ENCODE data around the gene TSPYL4. TPM values are rescaled to one million over a fixed set of nuclear protein-coding genes. Genes with fewer than 3 reads are reported as not detected.

TSPYL4 gene
- total RNA-seq, 2 donors from 2014 or later: 28.0 to 35.0 TPM

GRCh38 chr6:116278854-116279231, 25.0 kb upstream of the TSPYL4 start:
- intact Hi-C loops (cut with DNase I): loop anchor here (10.0 kb wide), 1 partner anchor 286 kb away; no protein-coding TSS in a partner anchor
- ATAC-seq: peak; percentile 51 to 66
- DNase-seq: peak; percentile 70

DNA sequence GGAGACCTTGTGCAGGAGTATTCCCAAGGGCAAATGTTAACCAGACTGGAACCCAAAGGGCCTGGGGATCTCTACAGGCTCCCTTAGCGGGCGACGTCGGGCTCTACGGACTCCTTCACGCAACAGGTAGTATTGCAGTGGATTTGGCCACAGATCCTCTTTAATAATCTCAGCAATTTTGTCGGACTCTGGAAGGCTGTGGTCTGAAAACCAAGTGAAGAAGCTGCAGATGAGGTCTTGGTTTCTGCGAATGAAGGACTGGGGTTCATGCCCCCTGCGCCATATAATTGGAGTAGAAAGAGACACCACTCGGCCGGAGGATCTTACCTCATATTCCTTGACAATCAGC, 24.6 kb upstream of the TSPYL4 start:
- intact Hi-C loops (cut with DNase I): loop anchor here (10.0 kb wide), 1 partner anchor 286 kb away; no protein-coding TSS in a partner anchor
- ATAC-seq: no peak
- DNase-seq: no peak

DNA sequence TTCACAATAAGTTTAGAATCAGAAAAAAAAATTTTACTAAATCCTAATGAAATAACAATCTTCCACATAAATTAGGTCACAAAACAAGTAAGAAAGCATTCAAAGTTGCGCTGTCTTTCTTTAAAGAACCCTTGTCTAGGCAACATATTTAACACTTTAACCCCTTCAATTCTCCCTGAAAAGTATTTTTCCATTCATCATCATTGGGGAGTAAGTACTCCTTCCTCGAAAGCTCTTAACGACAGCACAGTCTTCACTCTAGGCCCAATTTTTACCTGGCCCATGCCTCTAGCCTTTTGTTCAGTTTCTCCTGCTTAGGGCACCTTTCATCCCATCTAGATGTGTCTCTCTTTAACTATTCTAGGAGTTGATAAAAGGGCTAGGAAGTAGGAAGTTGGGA, 23.2 kb upstream of the TSPYL4 start:
- DNase-seq: no peak

GRCh38 chr6:116271149-116271708, 17.4 kb upstream of the TSPYL4 start:
- intact Hi-C loops (cut with DNase I): loop anchor here (10.0 kb wide), 1 partner anchor 294 kb away; no protein-coding TSS in a partner anchor
- ATAC-seq: no peak
- no peak for DNase-seq

More for the DNA sequence above, 23.2 kb upstream of the TSPYL4 start:
- ATAC-seq: no peak
- intact Hi-C loops (cut with DNase I): loop anchor here (10.0 kb wide), 1 partner anchor 288 kb away; no protein-coding TSS in a partner anchor

DNA sequence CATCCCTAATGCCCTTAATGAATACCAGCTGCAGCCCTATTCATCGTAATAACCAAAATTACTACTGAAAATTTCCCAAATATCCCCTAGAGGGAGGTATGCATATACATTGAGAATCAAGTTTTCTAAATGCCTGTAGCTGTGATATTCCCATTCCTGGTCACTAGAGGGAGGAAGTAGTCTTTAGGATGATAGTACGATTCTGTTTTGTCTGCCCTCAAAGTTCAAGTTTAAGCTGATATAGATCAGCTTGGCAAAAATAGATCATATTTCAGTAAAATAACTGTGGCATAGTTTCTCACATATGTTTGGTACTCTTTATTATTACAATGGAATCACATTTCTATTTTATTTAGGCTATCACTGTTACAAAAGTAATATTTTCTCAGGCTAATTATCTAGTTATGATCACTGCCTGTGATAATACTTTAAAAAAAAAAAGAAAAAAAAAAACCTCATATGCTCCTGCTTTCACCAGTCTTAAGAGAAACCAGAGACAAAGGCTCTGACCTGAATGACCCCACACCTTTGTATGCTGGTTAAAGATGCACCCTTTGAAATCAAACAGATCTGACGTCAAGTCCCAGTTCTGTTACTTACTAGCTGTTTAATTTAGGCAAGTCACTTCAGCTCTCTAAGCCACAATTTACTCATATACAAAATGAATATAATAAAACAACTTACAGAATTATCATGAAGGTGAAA, 14.9 kb upstream of the TSPYL4 start:
- peak; percentile 70 to 72 for ATAC-seq
- intact Hi-C loops (cut with DNase I): no loop called here
- DNase-seq: no peak

GRCh38 chr6:116267836-116268588, 14.1 kb upstream of the TSPYL4 start:
- no peak for DNase-seq
- ATAC-seq: no peak
- intact Hi-C loops (cut with DNase I): no loop called here

DNA sequence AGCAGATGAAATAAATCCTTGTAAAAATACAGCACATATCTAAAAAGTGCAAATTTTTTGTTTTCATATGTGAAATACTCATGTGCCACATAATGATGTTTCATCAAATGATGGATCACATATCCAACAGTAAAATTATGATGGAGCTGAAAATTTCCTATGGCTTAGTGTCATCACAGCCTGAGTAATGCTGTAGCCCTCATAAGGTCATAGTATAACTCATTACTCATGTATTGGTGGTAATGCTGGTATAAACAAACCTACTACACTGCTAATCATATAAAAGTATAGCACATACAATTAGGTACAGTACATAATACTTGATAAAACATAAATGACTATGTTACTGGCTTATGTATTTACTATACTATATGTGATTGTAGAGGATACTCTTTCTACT, 12.9 kb upstream of the TSPYL4 start:
- intact Hi-C loops (cut with DNase I): no loop called here
- DNase-seq: no peak
- ATAC-seq: no peak

DNA sequence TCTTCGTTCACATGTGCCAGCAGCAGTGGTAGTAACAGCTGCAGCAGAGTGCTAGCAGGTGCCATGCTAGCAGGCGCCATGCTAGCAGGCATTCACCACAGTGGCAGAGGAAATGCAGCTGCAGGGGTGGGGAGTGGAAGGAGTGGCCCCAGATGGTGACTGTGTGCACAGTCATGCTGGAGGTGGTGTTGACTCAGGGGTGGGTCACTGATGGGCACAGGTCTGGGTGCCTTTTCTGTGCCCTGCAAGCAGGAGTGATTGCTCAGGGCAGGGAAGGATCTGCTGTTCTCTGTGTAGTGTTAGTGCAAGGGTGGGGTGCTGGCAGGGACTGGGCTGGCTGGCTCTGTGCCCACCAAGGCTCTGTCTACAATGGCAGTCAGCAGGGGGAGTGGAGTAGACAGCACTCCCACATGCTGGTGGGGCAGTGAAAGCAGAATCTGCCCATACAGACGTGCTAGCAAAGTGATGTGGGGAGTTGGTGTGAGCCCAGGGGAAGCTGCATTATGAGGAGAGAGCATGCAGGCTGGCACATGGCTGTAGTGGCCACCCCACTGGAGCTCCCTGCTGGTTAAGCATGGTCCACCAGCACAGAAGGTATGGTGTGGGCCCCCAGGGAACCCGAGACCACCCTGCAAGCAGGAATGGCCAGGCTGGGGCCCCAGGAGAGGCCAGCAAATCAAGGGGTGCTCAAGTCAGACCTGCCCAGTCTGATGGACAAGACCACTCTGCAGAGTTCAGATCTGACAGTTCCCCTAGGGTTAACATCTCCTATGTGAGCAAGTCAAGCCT, 11.4 kb upstream of the TSPYL4 start:
- intact Hi-C loops (cut with DNase I): no loop called here
- ATAC-seq: peak in 1 of 2 donors; percentile 77
- peak; percentile 34 for DNase-seq

GRCh38 chr6:116263353-116263752, 9.5 kb upstream of the TSPYL4 start:
- intact Hi-C loops (cut with DNase I): no loop called here
- ATAC-seq: no peak

DNA sequence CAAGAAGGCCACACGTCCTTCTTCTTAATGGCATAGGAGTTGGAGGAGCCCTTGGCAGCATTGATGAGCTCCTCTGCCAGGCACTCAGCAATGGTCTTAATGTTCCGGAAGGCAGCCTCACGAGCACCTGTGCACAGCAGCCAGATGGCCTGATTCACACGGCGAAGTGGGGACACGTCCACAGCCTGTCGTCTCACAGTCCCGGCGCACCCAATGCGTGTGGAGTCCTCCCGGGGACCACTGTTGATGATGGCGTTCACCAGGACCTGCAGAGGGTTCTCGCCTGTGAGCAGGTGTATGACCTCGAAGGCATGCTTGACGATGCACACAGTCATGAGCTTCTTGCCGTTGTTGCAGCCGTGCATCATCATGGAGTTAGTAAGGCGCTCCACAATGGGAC, 4.6 kb upstream of the TSPYL4 start:
- intact Hi-C loops (cut with DNase I): no loop called here
- DNase-seq (no peak), ATAC-seq (no peak)

More at GRCh38 chr6:116263353-116263752, 9.5 kb upstream of the TSPYL4 start:
- DNase-seq: no peak

DNA sequence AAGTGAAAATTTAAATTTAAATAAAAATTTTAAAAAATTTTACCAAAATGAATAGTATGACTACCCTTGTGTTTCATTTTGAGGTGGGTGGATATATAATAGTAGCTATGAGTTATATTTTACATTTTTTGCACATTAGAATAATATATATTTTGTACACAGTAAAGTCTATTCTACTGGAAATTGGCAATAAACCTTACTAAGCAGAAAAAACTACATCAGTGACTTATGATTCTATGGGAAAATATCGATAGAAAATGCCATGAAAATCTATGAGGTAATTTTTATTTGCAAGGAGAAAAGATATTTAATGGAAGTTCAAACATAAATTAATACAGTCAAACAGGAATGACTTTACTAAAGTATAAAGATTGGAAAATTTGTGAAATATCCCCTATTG, 2.8 kb upstream of the TSPYL4 start:
- intact Hi-C loops (cut with DNase I): no loop called here
- DNase-seq: no peak

DNA sequence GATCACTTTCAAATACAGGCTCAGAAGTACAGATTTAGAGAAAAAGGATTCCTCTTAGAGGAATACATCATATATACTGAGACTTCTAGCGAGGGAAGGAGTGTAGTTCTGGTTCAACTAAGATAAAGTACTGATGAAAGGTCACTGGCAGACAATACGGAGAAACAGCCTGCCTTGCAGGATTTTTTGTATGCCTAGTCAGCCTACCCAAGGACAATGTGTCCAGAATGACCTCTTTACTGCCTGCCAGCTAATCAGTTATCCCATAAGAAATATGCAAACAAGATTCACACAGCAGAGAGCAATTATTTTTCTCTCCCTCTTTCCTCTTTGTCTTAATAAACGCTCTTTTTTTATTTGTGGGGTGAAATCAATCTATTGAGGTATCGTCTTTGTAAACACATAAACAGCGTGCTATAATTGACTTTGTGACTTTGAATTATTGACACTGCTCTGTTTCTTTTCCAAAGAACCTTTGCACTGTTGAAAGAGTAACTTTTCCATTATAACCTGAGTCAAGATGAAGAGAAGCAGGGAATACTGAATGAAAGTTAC, 1.4 kb upstream of the TSPYL4 start:
- ATAC-seq (no peak), DNase-seq (no peak)
- intact Hi-C loops (cut with DNase I): no loop called here

More for the DNA sequence above, 2.8 kb upstream of the TSPYL4 start:
- ATAC-seq: no peak

GRCh38 chr6:116254297-116255056, 602 bp upstream of the TSPYL4 start:
- ATAC-seq (no peak), DNase-seq (no peak)
- intact Hi-C loops (cut with DNase I): no loop called here

GRCh38 chr6:116253188-116253504, 729 bp downstream of the TSPYL4 start:
- DNase-seq (no peak), ATAC-seq (no peak)
- intact Hi-C loops (cut with DNase I): no loop called here

- ATAC-seq (no peak), DNase-seq (no peak)
- intact Hi-C loops (cut with DNase I): no loop called here
Measured at GRCh38 chr6:116251568-116252384, 2.1 kb downstream of the TSPYL4 start.

- DNase-seq: no peak
- intact Hi-C loops (cut with DNase I): no loop called here
- peak; percentile 18 to 23 for ATAC-seq
Measured at GRCh38 chr6:116248577-116248976, 5.3 kb downstream of the TSPYL4 start.

DNA sequence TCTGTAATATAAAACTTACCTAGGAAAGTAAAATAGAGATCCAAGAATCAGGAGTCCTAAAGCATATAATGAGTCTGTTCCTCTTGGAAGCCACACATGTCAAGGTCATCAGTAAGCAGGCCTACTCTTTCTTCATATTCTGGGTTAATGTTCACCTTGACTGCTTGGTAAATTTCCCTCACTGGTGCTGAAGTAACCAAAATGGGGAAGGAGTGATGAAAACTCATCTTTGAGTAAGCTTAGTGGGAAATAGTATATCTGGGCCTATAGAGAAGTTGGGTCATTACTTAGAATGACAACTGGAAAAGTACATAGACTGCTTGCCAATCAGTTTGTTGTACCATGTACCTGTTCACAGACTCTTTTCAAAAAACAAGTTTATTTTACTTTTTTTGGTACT, 6.6 kb downstream of the TSPYL4 start:
- intact Hi-C loops (cut with DNase I): no loop called here
- no peak for DNase-seq
- ATAC-seq: no peak

DNA sequence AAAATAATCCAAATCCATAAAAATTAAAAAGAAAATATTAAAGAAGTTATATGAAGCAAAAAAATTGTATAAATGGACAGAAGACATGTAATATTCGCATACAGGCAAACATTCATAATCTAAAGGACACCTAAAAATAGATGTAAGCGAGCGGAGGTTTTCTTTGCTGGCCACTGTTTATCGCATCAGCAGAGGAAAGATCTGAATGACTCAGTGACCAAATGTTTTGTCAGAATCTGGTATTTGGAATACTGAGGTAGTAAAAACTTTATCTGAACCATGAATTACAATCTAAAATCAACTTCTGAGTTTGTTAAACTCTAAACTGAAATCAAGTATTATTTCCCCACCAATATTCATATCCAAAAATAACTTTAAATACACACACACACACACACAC, 7.8 kb downstream of the TSPYL4 start:
- intact Hi-C loops (cut with DNase I): no loop called here
- peak in 1 of 2 donors; percentile 35 for ATAC-seq
- no peak for DNase-seq

Data from left cardiac atrium (tissue), 4 donors.